Hematopoietic multipotent progenitor cell treated with erythropoietin and hydrocortisone succinate and interleukin-3 and kit ligand, for 15 days (in vitro differentiated cells): ENCODE measurements around the gene ITPRIPL1.

Experiments used
- DNase-seq: peaks from one replicate; pipeline ENCODE4 v3.0.0-alpha.2; 2015; ENCODE audit warnings: low spot score

ITPRIPL1 gene

DNA sequence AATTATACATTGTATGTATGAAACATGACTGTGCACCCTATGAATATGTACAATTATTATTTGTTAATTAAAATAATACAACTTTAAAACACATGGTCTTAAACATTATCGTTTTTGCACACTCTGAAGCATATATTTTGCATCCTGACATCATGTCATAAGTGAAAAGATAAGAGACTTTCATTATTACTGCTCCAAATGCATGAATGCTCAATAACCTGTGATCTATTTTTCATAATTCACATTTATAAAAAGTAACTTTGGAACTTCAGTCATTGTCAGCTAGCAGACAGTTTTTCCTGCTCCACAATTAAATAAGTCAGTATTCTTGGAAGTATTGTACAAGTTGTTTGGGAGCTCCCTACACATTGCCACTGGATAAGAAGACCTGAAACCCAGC, 1.3 kb upstream of the ITPRIPL1 start:
- no peak for DNase-seq

DNA sequence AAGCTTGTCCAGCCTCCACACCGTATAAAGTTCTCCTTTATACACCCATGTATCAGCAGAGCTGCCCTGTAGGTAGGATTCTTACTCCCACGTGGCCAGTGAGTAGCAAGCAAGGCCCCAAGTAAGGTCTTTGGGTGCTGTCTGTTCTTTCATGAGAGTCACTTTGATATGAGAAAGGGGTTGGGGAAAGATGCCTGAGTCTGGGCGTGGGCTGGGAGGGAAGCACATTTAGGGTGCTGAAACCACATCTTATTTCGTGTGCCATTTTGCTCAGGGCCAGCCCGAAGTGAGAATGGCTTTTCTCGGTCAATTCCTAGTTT, 436 bp upstream of the ITPRIPL1 start:
- DNase-seq, result no peak

DNA sequence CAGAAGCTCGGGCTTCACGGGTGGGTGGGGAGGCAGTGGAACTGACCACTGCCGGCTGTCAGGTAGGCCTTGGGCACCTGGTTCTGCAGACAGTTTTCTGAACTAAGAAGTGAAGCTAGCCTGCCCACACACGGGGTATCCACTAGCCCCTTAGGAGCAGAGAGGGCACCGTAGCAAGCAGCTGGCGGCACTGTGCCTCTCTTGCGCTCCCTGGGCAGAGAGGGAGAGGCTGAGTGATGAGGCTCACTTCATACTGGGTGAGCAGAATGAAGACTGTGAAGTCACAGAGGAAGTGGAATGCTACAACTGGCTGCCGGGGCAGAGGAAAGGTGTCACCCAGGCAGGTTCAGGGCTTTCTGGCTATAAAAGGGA, 753 bp downstream of the ITPRIPL1 start:
- DNase-seq, result no peak

DNA sequence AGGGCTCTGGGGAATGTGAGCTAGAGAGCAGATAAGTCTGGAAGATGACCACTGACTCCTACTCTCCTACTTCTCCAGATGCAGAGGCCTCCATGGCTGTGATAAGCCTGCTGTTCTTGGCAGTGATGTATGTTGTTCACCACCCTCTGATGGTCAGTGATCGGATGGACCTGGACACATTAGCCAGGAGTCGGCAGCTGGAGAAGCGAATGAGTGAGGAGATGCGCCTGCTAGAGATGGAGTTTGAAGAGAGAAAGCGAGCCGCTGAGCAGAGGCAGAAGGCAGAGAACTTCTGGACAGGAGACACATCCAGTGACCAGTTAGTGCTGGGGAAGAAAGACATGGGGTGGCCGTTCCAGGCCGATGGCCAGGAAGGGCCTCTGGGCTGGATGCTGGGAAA, 1.4 kb downstream of the ITPRIPL1 start:
- DNase-seq, result no peak

DNA sequence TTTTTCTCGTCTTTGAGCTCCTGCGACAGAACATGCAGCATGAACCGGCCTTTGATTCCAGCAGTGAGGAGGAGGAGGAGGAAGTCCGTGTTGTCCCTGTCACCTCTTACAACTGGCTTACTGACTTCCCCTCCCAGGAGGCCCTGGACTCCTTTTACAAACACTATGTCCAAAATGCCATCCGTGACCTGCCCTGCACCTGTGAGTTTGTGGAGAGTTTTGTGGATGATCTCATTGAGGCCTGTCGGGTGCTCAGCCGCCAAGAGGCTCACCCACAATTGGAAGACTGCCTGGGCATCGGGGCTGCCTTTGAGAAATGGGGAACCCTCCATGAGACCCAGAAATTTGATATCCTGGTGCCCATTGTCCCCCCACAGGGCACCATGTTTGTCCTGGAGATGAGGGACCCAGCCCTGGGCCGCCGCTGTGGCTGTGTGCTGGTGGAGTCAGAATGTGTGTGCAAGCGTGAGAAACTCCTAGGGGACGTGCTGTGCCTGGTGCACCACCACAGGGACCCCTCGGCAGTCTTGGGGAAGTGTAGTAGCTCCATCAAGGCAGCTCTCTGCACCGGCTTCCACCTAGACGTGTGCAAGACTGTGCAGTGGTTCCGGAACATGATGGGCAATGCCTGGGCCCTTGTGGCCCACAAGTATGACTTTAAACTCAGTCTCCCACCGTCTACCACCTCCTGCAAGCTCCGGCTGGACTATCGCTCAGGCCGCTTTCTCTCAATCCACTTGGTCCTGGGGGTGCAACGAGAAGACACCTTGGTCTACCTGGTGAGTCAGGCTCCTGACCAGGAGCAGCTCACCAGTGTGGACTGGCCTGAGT, 2.1 kb downstream of the ITPRIPL1 start:
- no peak for DNase-seq

DNA sequence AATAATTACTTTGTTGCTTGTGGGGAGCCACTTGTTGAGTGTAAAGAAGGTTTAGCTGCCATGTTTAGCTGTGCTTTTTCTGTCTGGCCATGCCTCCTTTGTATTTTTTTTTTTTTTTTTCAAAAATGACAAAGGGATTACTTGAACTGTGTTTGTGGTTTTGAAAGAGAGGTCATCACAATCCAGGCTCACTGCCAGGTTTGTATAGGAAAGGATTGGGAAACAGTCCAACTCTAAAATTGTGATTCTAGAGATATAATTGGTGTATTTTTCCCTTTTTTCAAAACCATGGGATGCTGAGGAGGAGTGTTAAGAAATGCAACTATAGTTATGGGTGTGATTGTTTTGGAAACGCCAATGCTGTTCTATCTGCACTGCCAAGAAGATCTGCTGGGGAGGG, 4.3 kb downstream of the ITPRIPL1 start:
- no peak for DNase-seq

DNA sequence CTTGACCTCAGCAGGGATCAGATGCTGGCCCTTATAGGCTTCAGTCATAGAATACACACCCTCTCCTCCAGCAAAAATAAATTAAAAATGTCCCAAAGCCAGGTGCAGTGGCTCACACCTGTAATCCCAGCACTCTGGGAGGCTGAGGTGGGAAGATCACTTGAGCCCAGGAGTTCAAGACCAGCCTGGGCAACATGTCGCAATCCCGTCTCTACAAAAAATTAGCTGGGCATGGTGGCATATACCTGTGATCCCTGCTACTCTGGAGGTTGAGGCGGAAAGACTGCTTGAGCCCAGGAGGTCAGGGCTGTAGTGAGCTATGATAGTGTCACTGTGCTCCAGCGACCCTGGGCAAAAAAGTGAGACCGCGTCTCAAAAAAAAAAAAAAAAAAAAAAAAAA, 4.8 kb downstream of the ITPRIPL1 start:
- DNase-seq, result no peak

DNA sequence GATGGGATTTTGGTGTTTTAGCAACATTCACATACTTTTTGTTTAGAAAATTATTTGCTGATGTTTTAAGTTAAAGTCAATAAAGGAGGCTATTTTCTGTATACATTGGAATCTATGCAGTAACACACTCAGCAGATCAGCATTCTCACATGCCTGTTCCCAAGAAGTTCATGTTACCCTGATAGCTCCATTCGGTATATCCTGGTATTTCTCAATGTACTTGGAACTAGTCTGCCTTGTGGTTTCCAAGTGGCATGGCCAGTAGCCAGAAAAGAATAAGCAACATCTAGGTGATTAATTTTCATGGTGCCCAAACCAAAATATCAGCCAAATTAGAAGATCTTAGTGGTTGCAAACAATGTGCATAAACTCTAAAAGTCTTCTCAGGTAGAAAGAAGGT, 5.3 kb downstream of the ITPRIPL1 start:
- DNase-seq, result no peak

DNA sequence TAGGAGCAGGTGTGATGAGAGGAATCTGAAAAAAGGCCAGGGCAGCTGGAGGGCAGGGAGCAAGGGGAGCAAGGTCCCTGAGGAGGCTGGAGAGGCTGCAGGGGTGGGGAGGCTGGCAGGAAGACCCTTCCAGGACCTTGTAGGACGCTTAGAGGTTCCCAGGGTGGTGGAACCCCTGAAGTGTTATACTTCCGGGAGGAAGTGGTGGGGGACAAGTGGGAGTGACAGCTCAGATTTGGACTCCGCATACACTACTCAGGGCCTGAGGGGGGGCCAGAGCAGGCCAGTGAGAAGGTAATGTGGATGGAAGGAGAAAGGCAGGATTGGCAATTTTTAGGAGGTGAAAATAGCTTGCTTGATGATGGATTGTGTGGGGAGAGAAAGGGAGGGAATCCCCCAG, 8.6 kb downstream of the ITPRIPL1 start:
- no peak for DNase-seq

DNA sequence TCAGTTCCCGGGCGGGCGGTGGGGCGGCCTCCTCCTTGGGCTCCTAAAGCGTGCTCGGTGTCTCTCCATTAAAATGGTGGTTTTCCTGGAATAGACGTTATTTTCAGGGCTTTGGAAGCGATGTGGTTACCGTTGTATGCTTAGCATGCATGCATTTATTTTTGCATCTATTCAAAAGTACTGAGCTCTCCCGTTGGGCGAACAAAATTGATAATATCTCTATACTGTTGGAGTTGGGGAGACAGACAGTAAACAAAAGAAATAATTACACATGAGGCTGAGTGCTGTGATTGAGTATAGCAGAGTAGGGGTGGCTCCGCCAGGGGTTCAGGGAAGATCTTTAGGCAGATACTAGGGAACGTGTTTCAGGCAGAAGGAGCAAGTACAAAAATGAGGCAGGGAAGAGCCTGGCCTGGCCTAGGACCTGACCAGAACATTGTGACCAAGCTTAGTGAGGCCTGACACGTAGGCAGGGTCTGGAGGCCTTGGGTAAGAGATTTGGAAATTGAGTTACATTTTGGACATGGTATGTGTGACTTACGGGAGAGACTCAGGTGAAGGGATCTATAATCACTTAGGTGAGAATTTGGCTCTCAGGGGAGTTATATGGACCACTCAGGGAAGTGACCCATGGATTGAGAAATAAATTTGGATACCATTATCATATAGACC, 11.1 kb downstream of the ITPRIPL1 start:
- no peak for DNase-seq

DNA sequence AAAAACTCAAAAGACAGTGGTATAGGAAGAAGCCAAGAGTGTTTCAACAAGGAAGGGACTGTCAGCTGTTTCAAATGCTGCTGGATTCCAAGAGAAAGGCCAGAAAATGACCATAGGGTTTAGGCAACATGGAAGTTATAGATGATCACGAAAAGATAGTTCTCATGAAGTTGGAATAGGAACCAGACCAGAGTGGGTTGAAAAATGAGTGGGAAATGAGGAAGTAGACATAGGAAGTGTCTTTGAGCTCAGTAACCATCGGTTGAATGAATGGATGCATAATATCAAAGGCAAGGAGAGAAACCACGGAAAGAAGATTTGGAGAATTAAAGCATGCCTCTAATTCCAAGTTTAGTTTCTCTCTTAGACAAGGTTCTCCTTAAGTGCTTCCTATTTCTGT, 11.8 kb downstream of the ITPRIPL1 start:
- DNase-seq, result no peak

DNA sequence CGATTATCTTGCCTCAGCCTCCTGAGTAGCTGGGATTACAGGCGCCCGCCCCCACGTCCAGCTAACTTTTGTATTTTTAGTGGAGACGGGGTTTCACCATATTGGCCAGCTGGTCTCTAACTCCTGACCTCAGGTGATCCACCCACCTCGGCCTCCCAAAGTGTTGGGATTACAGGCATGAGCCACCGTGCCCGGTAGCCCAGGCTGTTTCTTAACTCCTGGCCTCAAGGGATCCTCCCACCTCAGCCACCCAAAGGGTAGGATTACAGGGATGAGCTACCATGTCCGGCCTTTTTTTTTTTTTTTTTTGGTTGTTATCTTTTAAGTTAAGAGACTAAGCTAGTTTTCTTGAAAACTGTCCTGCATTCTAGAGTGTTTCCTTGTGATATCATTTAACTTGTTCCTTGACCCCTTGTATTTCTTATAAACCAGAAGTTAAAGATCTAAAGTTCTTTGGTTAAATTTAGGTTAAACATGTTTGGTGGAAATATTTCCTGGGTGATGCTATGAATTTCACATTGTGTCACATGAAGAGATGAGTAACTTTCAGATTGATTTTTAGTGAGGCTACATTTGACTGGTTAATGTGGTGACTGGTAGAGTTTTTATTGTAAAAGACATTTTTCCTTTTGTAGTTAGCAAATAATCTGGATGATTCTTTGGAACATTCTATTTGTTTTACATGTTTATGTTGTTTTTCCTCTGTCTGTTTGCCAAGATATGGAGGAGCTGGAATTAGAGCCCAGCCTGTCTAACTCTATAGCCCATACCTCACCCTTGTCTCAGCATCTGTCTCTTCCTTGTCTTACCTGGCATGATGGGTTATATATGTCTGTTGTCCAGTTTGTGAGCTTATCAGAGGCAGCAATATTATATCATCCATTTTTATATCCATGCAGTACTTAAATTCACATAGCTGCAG, 15.6 kb downstream of the ITPRIPL1 start:
- DNase-seq, result no peak

DNA sequence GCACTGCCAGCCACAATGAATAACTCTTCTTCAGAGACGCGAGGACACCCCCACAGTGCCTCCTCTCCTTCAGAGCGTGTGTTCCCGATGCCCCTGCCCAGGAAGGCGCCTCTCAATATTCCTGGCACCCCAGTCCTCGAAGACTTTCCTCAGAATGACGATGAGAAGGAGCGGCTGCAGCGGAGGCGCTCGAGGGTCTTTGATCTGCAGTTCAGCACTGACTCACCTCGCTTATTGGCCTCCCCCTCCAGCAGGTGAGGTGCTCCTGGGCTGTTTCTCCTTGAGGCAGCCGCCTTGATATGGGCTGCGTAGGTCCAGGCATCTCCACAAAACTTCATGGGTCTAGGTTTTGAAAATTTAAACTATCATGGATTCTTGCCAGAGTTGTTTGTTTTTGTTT, 16.5 kb downstream of the ITPRIPL1 start:
- no peak for DNase-seq

DNA sequence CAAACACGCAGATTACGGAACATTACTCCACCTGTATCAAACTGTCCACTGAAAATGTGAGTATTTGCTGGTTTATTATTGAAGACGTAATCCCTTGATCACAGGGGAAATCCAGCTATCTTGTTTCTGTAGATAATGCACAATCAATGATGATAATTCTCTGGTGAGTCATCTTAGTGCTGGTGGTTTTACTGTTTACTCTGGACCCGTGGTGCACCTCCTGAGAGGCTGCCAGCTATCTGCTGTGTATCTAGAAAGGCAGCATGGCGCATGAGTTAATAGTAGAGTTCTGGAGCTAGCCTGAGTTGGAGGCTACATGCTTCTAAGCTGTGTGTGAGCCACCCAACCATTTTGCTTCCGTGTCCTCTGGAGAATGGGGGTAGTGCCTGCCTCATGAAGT, 17.0 kb downstream of the ITPRIPL1 start:
- no peak for DNase-seq

DNA sequence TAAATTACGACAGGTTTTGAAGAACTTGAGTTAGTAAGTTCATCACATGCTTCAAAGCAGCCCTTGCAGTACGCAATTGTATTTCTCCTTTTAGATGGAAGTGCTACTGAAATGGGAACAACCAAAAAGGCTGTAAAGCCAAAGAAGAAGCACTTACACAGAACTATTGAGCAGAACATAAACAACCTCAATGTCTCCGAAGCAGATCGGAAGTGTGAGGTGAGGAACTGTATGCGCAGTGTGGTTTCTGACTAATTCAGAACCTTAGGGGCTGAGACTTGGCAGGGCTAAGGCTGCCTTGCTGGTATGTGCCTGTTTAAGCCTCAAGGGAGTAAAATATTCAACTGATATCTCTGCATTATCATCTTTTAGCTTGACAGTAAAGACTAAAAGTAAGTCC, 18.9 kb downstream of the ITPRIPL1 start:
- DNase-seq, result no peak

DNA sequence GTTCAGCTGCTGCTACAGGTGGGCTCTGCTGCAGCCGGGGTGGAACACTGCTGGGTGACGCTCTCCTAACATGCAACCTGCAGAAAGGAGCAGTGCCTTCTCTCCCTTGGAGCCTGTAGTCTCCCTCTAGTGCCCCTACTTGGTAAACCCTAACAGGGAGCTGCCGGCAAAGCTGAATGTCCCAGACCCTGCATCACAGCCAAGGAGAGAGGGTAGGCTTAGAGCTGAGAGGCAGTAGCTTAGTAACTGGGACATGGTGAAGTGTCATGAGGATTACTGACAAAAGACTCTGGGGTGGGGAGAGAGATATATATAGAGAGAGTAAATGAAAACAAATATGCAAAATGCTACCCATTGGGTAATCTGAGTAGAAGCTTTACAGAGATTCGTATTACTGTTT, 20.3 kb downstream of the ITPRIPL1 start:
- DNase-seq, result no peak

DNA sequence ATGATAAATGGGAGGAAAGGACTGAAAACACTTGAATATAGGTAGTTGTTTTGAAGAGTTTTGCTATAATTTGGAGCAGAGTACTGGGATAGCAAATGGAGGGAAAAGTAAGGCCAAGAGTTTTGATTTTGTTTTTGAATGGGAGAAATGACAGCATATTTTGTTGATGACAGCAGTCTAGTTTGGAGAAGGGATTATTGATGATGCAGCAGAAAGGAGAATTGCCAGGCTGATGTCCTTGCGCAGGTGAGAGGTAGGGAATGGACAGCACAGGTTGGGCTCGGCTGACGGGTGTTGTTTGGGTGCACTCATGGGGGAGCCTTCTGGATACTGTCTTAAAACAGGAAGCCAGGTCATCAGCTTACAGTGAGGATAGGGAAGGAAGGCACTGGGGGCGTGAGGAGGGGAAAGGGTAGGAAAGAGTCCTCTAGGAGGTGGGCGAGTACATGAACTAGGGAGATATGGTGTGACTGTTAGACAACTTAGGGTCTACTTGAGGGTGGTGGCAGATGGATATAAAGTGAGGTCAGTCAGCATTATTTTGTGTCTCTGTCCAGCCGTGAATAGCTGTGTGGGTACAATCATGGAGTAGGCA, 20.8 kb downstream of the ITPRIPL1 start:
- DNase-seq, result no peak

DNA sequence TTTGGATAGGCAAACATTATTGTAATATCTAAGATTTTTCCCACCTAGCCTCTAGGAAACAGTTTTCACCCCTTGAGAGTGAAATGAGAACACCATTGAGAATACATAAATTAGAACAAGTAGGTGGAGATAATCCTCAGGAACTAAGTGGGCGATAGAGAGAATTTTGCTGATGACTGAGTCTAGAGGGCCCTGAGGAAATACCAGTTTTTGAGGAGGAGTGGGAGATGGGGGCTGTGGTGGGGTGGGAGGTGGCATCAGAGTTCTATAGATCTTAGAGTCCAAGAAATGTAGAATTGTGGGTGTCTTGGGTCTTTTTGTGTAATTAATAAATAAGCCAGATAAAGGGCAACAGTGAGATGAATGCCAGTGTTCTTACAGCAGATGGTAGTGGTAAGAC, 22.3 kb downstream of the ITPRIPL1 start:
- DNase-seq, result no peak

DNA sequence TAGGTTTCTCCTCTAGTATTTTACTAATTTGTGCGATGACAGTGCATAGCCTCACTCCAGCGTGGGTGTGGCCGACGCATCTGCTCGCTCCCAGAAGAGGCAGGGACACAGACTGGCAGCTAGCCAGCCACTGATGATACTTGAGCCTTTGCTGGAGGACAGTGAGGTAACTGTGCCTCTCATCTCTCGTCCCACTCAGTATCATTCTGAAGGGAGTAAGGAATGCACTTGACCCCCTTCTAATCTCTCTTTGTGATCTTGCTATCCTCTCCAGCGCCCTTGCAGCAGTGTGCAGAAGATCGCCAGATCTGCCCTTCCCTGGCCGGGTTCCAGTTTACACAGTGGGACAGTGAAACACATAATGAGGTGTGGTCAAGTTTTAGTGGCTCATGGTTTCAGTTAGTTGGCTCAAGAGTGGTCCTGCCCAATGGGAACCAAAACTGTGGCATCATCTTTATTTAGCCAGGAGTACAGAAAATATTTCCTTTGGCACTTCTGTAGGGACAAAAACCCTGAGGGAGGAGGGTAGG, 28.0 kb downstream of the ITPRIPL1 start:
- DNase-seq, result peak; percentile 95

DNA sequence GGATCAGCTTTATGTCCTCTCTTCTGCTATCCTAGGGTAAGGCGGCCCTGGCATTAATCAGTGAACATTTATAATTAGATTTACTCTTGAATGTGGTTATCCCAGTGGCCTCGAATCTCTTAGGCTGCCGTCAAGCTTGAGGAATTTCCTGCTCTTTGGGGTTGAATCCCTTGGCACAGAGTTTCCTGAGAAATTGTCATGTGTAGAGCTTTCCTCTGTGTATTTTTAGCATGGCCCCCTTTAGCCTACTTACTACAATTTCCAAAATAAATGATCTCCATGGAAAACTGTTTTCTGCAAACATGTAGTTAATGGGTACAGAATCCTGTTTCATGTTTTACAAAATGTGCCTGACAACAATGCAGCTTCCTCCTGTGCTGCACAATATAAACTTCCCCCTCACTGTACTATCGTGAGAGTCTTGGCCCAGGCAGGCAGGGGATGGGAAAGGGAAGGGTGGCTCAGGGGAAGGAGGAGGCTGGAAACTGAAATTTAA, 28.5 kb downstream of the ITPRIPL1 start:
- no peak for DNase-seq

DNA sequence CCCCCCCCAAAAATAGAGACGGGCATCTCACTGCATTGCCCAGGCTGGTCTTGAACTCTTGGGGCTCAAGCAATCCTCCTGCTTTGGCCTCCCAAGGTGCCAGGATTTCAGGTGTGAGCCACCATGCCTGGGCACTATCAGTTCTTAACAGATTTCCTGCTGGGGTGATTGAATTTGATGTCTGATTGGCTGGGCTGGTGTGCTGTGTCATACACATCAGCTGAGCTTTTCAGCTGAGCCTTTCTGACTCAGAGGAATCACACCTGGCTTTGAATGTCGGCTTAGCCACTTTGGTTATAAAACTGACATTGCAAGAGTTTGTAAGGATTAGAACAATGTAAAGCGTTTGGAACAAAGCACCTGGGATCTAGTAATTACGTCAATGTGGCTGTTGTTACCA, 29.4 kb downstream of the ITPRIPL1 start:
- DNase-seq, result no peak

DNA sequence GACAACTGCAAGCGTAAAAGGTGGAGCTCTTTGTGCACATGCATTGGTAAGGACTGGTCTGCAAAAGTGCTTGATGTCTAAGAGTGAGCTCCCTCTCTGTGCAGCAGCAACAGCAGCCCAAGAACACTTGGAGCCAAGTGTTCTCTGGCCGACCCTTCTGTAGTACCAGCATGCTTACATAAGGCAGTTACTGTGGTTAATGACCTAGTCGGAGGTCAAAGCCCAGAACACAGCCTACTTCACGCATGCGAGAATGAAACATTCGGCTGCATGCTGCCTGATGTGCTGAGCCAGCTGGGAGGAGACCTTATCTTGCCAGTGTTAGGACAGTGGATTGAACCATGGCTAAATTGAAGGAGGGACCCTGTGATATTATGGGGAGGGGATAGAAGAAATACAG, 31.8 kb downstream of the ITPRIPL1 start:
- no peak for DNase-seq
